Tibial artery (tissue), 4 donors: ENCODE data around the gene BTBD9.

ENCODE experiments used
- DNase-seq, 2 donors: peaks; one replicate each; pipeline ENCODE4 v3.0.0-alpha.2; 2019
- H3K27ac ChIP-seq, 2 donors: fragments of 200-600 bp; sonication (generic) in 1 of 2; 1 replicate in 1 of 2; 2 replicates in 1 of 2; pipeline ENCODE4 v1.5.1; 2018 to 2019; ENCODE audit warnings: mild to moderate bottlenecking in 1 of 2
- H3K27me3 ChIP-seq, 2 donors: fragments of 200-600 bp; sonication (generic) in 1 of 2; one replicate each; pipeline versions ENCODE4 v1.5.1 to v1.6.0; 2016 to 2019
- H3K36me3 ChIP-seq, 3 donors: fragments of 200-600 bp; sonication (generic) in 2 of 3; one replicate each; pipeline ENCODE4 v1.5.1; 2016 to 2019; ENCODE audit warnings: mild to moderate bottlenecking in 2 of 3
- H3K4me1 ChIP-seq, 4 donors: fragments of 200-600 bp; sonication (generic) in 2 of 4; 1 replicate in 3 of 4; 2 replicates in 1 of 4; pipeline ENCODE4 v1.5.1; 2016 to 2019
- H3K4me3 ChIP-seq, 2 donors: fragments of 200-600 bp; sonication (generic) in 1 of 2; 1 replicate in 1 of 2; 2 replicates in 1 of 2; pipeline ENCODE4 v1.5.1; 2018 to 2019; ENCODE audit warnings: mild to moderate bottlenecking in 2 of 2
- H3K9me3 ChIP-seq, 3 donors: fragments of 200-600 bp; sonication (generic) in 1 of 3; one replicate each; pipeline ENCODE4 v1.5.1; 2016 to 2019
- intact Hi-C: fragments of 100-400 bp; cut with DNase I; formaldehyde crosslinking; loops from one replicate; pipeline ENCODE4 v1.15.0; 2023; ENCODE audit warnings: low total_unique reads
- TF ChIP-seq, protein P1 (sequence below), 2 experiments: fragments of 200-600 bp in 1 of 2; fragments of 450-650 bp in 1 of 2; IDR thresholded peaks; one replicate each; pipeline ENCODE4 v1.5.1; 2017 to 2019; ENCODE audit warnings: antibody characterized with exemption in 2 of 2, mild to moderate bottlenecking in 1 of 2, moderate library complexity in 1 of 2

Gene BTBD9

GRCh38 chr6:38375341-38375740, 264.4 kb downstream of the BTBD9 start:
- Histone ChIP-seq H3K4me3 (no peak overlapping the region), H3K9me3 (no peaks in the 10 kb centered on the region), H3K27me3 (no peaks in the 10 kb centered on the region), H3K27ac (no peak overlapping the region), H3K36me3 (no peaks in the 10 kb centered on the region), H3K4me1 (peaks cover 0 to 7% (median 0%) of the 10 kb centered on the region in 4 donors)
- intact Hi-C loops, result no loop called here
- DNase-seq, result no peak
- TF ChIP-seq, protein P1, sequence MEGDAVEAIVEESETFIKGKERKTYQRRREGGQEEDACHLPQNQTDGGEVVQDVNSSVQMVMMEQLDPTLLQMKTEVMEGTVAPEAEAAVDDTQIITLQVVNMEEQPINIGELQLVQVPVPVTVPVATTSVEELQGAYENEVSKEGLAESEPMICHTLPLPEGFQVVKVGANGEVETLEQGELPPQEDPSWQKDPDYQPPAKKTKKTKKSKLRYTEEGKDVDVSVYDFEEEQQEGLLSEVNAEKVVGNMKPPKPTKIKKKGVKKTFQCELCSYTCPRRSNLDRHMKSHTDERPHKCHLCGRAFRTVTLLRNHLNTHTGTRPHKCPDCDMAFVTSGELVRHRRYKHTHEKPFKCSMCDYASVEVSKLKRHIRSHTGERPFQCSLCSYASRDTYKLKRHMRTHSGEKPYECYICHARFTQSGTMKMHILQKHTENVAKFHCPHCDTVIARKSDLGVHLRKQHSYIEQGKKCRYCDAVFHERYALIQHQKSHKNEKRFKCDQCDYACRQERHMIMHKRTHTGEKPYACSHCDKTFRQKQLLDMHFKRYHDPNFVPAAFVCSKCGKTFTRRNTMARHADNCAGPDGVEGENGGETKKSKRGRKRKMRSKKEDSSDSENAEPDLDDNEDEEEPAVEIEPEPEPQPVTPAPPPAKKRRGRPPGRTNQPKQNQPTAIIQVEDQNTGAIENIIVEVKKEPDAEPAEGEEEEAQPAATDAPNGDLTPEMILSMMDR (IDR thresholded peaks at IDR 0.05), result no peak

GRCh38 chr6:38371881-38372280, 267.8 kb downstream of the BTBD9 start:
- Histone ChIP-seq H3K4me3 (no peak overlapping the region), H3K27me3 (no peaks in the 10 kb centered on the region), H3K4me1 (peaks cover 0 to 7% (median 0%) of the 10 kb centered on the region in 4 donors), H3K27ac (no peak overlapping the region), H3K36me3 (no peaks in the 10 kb centered on the region), H3K9me3 (no peaks in the 10 kb centered on the region)
- DNase-seq, result no peak
- intact Hi-C loops, result no loop called here
- TF ChIP-seq, protein P1 (IDR thresholded peaks at IDR 0.05), result no peak

DNA sequence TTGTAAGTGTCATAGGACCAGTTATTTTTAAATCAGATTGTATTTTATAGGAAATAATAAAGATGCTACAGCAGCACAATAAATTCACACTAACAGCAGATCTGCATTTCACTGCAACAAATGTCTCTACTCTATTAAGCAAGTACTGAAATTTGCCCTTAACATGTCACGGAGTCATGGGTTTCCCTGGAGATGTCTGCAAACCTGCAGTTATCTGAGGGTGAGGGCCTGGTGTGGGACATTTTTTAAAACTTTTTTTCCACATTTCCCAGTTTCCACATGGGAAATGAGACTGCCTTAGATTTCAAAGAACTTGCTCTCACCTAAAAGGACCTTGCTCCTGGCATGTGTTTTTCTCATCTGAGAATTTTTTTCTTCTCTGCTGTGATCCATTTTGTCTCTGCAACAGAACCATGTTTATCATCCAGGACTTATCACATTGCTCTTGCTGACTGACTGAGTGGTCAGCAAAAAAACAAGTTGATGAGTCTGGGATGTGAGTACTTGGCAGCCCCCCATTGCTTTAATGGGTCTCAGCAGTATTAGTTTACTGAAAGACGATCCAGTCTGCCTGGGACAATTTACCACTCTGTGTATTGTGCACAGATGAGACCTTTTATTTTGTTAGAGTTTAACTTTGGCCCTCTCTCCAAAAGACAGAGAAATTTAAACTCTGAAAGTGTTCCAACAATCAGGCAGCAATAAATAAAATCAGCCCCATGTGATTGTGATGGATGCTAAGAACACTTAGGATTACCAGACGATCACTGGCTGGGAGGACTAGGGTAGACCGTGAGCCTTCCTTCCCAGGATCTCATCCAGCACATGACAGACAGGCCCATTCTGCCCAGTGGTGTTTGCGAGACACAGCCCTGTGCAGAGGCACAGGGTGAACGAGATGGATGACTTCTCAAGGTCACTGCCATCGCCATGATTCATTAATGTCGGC, 268.8 kb downstream of the BTBD9 start:
- Histone ChIP-seq H3K36me3 (no peaks in the 10 kb centered on the region), H3K4me3 (no peak overlapping the region), H3K27me3 (no peaks in the 10 kb centered on the region), H3K27ac (no peak overlapping the region), H3K4me1 (peaks cover 0 to 7% (median 0%) of the 10 kb centered on the region in 4 donors), H3K9me3 (no peaks in the 10 kb centered on the region)
- TF ChIP-seq, protein P1 (IDR thresholded peaks at IDR 0.05), result no peak
- intact Hi-C loops, result no loop called here
- no peak for DNase-seq

DNA sequence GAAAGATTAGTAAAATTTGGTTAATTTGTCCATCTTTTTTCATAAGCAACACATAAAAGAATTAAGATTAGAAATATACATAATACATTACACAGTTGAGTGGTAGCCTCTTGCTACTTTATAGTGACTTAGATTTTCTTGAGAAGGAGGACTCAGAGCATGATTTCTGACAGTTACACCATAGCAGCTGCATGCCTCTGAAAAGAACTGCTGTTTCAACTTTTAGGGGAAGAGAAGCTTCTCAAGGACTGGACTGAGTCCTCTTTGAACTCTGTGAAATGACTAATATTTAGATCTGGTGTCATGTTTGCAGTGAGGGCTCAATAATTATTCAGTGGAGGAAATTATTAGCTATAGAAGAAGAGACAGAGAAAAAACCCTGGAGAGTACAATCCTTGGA, 272.5 kb downstream of the BTBD9 start:
- Histone ChIP-seq H3K27me3 (no peaks in the 10 kb centered on the region), H3K9me3 (no peaks in the 10 kb centered on the region), H3K4me1 (no peaks in the 10 kb centered on the region), H3K27ac (no peak overlapping the region), H3K36me3 (no peaks in the 10 kb centered on the region), H3K4me3 (no peak overlapping the region)
- intact Hi-C loops, result no loop called here
- TF ChIP-seq, protein P1 (IDR thresholded peaks at IDR 0.05), result no peak
- DNase-seq, result no peak

DNA sequence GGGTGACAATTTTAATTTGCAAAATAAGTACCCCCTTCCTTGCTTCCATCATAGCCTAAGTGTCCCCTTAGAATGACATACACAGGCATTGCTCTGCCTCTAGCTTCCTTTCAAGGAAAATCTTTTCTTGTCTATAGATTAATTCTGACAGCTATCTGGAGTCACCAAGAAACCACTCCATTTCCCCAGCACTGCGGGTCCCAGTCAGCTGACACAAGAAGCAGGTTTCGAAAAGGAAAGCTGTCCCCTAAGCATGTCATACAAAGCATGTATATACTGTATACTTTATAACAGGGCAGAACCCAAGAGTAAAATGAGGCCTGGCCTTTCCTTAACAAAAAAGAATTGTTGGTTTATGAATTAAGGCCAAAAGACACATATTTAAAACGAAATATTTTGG, 273.5 kb downstream of the BTBD9 start:
- TF ChIP-seq, protein P1 (IDR thresholded peaks at IDR 0.05), result no peak
- no peaks in the 10 kb centered on the region for H3K4me1 ChIP-seq
- intact Hi-C loops, result no loop called here
- DNase-seq, result no peak
- H3K36me3 ChIP-seq, result no peaks in the 10 kb centered on the region
- no peak overlapping the region for H3K27ac ChIP-seq
- no peaks in the 10 kb centered on the region for H3K27me3 ChIP-seq
- H3K4me3 ChIP-seq, result no peak overlapping the region
- no peaks in the 10 kb centered on the region for H3K9me3 ChIP-seq
